HEK293 (cell line): ENCODE measurements around the gene PRRT3.

Experiments used
- CTCF ChIA-PET: fragments of 350-600 bp; formaldehyde crosslinking; extraction: SDS; loops from one replicate; lab custom pipeline; 2021; ENCODE audit warnings: antibody characterized with exemption; lab: Yijun Ruan, JAX
- POLR2A ChIA-PET: fragments of 300-600 bp; formaldehyde crosslinking; extraction: SDS; loops from one replicate; lab custom pipeline; 2020; ENCODE audit warnings: antibody characterized with exemption, inconsistent platforms; lab: Yijun Ruan, JAX
- H3K27ac ChIP-seq: fragments of 200-500 bp; sonication (Bioruptor generic); 2 replicates; pipeline ENCODE4 v1.5.1; 2014; ENCODE audit warnings: low read depth, low read length, control low read depth, inconsistent platforms; ENCODE audit errors: extremely low read depth
- H3K36me3 ChIP-seq, 2 experiments: fragments of 200-500 bp in 1 of 2; sonication (Bioruptor generic) in 1 of 2; 1 replicate in 1 of 2; 2 replicates in 1 of 2; pipeline ENCODE4 v1.5.1; 2014 to 2017; ENCODE audit warnings: inconsistent platforms in 2 of 2, low read length in 2 of 2; ENCODE audit not compliant: control insufficient read depth in 2 of 2, insufficient read depth in 1 of 2
- H3K4me1 ChIP-seq: fragments of 200-500 bp; sonication (Bioruptor generic); 2 replicates; pipeline ENCODE4 v1.5.1; 2014; ENCODE audit warnings: mild to moderate bottlenecking, low read length, inconsistent platforms; ENCODE audit not compliant: control insufficient read depth, insufficient read depth
- H3K4me3 ChIP-seq: 2 replicates; pipeline ENCODE4 v1.5.1; 2011; ENCODE audit warnings: low read depth, mild to moderate bottlenecking, control low read depth, low read length, moderate library complexity
- H3K9me3 ChIP-seq: fragments of 200-500 bp; sonication (Bioruptor generic); 2 replicates; pipeline ENCODE4 v1.5.1; 2014; ENCODE audit warnings: low read depth, low read length, inconsistent platforms; ENCODE audit not compliant: control insufficient read depth, insufficient read depth
- GLI4 ChIP-seq: fragments of 450-650 bp; formaldehyde crosslinking; IDR thresholded peaks from 2 replicates; pipeline ENCODE4 v1.5.1; 2016; ENCODE audit warnings: missing biosample characterization, missing genetic modification characterization
- KLF16 ChIP-seq: fragments of 450-650 bp; formaldehyde crosslinking; IDR thresholded peaks from 2 replicates; pipeline ENCODE4 v1.5.1; 2017; ENCODE audit warnings: missing biosample characterization, missing genetic modification characterization
- MEIS1 ChIP-seq: sonication (generic); formaldehyde crosslinking; IDR thresholded peaks from 2 replicates; pipeline ENCODE4 v1.8.1; 2022; ENCODE audit warnings: missing genetic modification reagents, mild to moderate bottlenecking, borderline replicate concordance
- RBAK ChIP-seq: fragments of 450-650 bp; formaldehyde crosslinking; IDR thresholded peaks from 2 replicates; pipeline ENCODE4 v1.5.1; 2016; ENCODE audit warnings: missing biosample characterization, missing genetic modification characterization
- SP3 ChIP-seq: fragments of 450-650 bp; formaldehyde crosslinking; IDR thresholded peaks from 2 replicates; pipeline ENCODE4 v1.5.1; 2016; ENCODE audit warnings: missing biosample characterization, missing genetic modification characterization
- TCF7L2 ChIP-seq: IDR thresholded peaks from 2 replicates; pipeline ENCODE4 v1.6.1; 2011; ENCODE audit warnings: low read depth, mild to moderate bottlenecking, inconsistent platforms, low read length, moderate library complexity, borderline replicate concordance
- ZBTB8A ChIP-seq: fragments of 450-650 bp; formaldehyde crosslinking; IDR thresholded peaks from 2 replicates; pipeline ENCODE4 v1.5.1; 2016; ENCODE audit warnings: missing biosample characterization, missing genetic modification characterization
- ZNF121 ChIP-seq: fragments of 450-650 bp; formaldehyde crosslinking; IDR thresholded peaks from 2 replicates; pipeline ENCODE4 v1.5.1; 2016; ENCODE audit warnings: missing biosample characterization, missing genetic modification characterization
- ZNF133 ChIP-seq: fragments of 450-650 bp; formaldehyde crosslinking; IDR thresholded peaks from 2 replicates; pipeline ENCODE4 v1.5.1; 2016; ENCODE audit warnings: missing biosample characterization, missing genetic modification characterization
- ZNF155 ChIP-seq: fragments of 450-650 bp; formaldehyde crosslinking; IDR thresholded peaks from 2 replicates; pipeline ENCODE4 v1.5.1; 2016; ENCODE audit warnings: missing biosample characterization, missing genetic modification characterization
- ZNF19 ChIP-seq: fragments of 450-650 bp; formaldehyde crosslinking; IDR thresholded peaks from 2 replicates; pipeline ENCODE4; 2016; ENCODE audit warnings: missing biosample characterization, missing genetic modification characterization, low read depth
- ZNF202 ChIP-seq: fragments of 450-650 bp; formaldehyde crosslinking; IDR thresholded peaks from 2 replicates; pipeline ENCODE4 v1.5.1; 2016; ENCODE audit warnings: missing biosample characterization, missing genetic modification characterization, borderline replicate concordance
- ZNF214 ChIP-seq: fragments of 450-650 bp; formaldehyde crosslinking; IDR thresholded peaks from 2 replicates; pipeline ENCODE4 v1.5.1; 2017; ENCODE audit warnings: missing biosample characterization, mild to moderate bottlenecking, missing genetic modification characterization, borderline replicate concordance
- ZNF23 ChIP-seq: fragments of 450-650 bp; formaldehyde crosslinking; IDR thresholded peaks from 2 replicates; pipeline ENCODE4 v1.5.1; 2016; ENCODE audit warnings: missing biosample characterization, missing genetic modification characterization, borderline replicate concordance
- ZNF24 ChIP-seq: fragments of 450-650 bp; formaldehyde crosslinking; IDR thresholded peaks from 2 replicates; pipeline ENCODE4 v1.5.1; 2016; ENCODE audit warnings: missing biosample characterization, missing genetic modification characterization
- ZNF292 ChIP-seq: fragments of 450-650 bp; formaldehyde crosslinking; IDR thresholded peaks from 2 replicates; pipeline ENCODE4 v1.5.1; 2016; ENCODE audit warnings: low read depth, missing biosample characterization, missing genetic modification characterization, borderline replicate concordance
- ZNF366 ChIP-seq: fragments of 450-650 bp; formaldehyde crosslinking; conservative IDR thresholded peaks from 2 replicates; pipeline ENCODE4 v1.5.1; 2016; ENCODE audit warnings: missing biosample characterization, missing genetic modification characterization
- ZNF404 ChIP-seq: fragments of 450-650 bp; formaldehyde crosslinking; IDR thresholded peaks from 2 replicates; pipeline ENCODE4 v1.5.1; 2017; ENCODE audit warnings: missing biosample characterization, missing genetic modification characterization
- ZNF530 ChIP-seq: fragments of 450-650 bp; formaldehyde crosslinking; IDR thresholded peaks from 2 replicates; pipeline ENCODE4 v1.5.1; 2016; ENCODE audit warnings: low read depth, missing biosample characterization, missing genetic modification characterization
- ZNF548 ChIP-seq: fragments of 450-650 bp; formaldehyde crosslinking; IDR thresholded peaks from 2 replicates; pipeline ENCODE4 v1.5.1; 2016; ENCODE audit warnings: missing biosample characterization, missing genetic modification characterization
- ZNF555 ChIP-seq: fragments of 450-650 bp; formaldehyde crosslinking; conservative IDR thresholded peaks from 2 replicates; pipeline ENCODE4 v1.5.1; 2017; ENCODE audit warnings: missing biosample characterization, mild to moderate bottlenecking, missing genetic modification characterization, inconsistent platforms
- ZNF629 ChIP-seq: fragments of 450-650 bp; formaldehyde crosslinking; IDR thresholded peaks from 2 replicates; pipeline ENCODE4 v1.5.1; 2017; ENCODE audit warnings: missing biosample characterization, missing genetic modification characterization
- ZNF76 ChIP-seq: fragments of 450-650 bp; formaldehyde crosslinking; IDR thresholded peaks from 2 replicates; pipeline ENCODE4; 2016; ENCODE audit warnings: low read depth, missing biosample characterization, missing genetic modification characterization, borderline replicate concordance
- ZNF768 ChIP-seq: fragments of 450-650 bp; formaldehyde crosslinking; IDR thresholded peaks from 2 replicates; pipeline ENCODE4 v1.5.1; 2018; ENCODE audit warnings: missing biosample characterization, mild to moderate bottlenecking, missing genetic modification characterization
- ZSCAN23 ChIP-seq: fragments of 450-650 bp; formaldehyde crosslinking; IDR thresholded peaks from 2 replicates; pipeline ENCODE4 v1.5.1; 2016; ENCODE audit warnings: missing biosample characterization, missing genetic modification characterization
- ZXDB ChIP-seq: fragments of 450-650 bp; formaldehyde crosslinking; IDR thresholded peaks from 2 replicates; pipeline ENCODE4 v1.5.1; 2016; ENCODE audit warnings: missing biosample characterization, missing genetic modification characterization
- TF ChIP-seq, protein P1 (sequence below): fragments of 450-650 bp; formaldehyde crosslinking; IDR thresholded peaks from 2 replicates; pipeline ENCODE4 v1.5.1; 2016; ENCODE audit warnings: missing biosample characterization, missing genetic modification characterization, borderline replicate concordance
- TF ChIP-seq, protein P2 (sequence below): fragments of 450-650 bp; formaldehyde crosslinking; IDR thresholded peaks from 2 replicates; pipeline ENCODE4 v1.5.1; 2016; ENCODE audit warnings: missing biosample characterization, missing genetic modification characterization
- TF ChIP-seq, protein P3 (sequence below): fragments of 450-650 bp; formaldehyde crosslinking; IDR thresholded peaks from 2 replicates; pipeline ENCODE4 v1.5.1; 2016; ENCODE audit warnings: missing biosample characterization, missing genetic modification characterization
- TF ChIP-seq, protein P4 (sequence below): fragments of 450-650 bp; formaldehyde crosslinking; IDR thresholded peaks from 2 replicates; pipeline ENCODE4 v1.5.1; 2016; ENCODE audit warnings: missing biosample characterization, missing genetic modification characterization
- TF ChIP-seq, protein P5 (sequence below): fragments of 450-650 bp; formaldehyde crosslinking; IDR thresholded peaks from 2 replicates; pipeline ENCODE4 v1.5.1; 2016; ENCODE audit warnings: missing biosample characterization, missing genetic modification characterization

PRRT3 gene

DNA sequence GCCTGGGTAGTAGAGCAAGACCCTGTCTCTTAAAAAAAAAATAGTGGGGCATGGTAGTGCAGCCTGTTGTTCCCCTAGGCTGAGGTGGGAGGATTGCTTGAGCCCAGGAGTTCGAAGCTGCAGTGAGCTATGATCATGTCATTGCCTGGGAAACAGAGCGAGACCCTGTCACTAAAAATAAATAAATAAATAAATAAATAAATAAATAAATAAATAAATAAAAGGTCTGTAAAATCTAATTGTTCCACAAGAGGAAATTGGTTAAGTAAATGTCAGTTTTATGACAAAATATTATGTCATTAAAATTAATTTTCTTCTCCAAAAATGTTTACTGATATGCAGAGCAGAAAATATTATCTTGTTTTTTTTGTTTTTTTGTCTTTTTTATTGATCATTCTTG is 13.2 kb downstream of the PRRT3 start:
- ChIA-PET CTCF (interaction anchor here (0.6 kb wide), 1 partner anchor 48 kb away, joined by 3 read pairs; no protein-coding TSS in a partner anchor), POLR2A (interaction anchor here (1.9 kb wide), 1 partner anchor 8 kb away, joined by 6 read pairs; no protein-coding TSS in a partner anchor)
- Histone ChIP-seq H3K4me3 (no peak overlapping the region), H3K36me3 (peaks cover 6 to 59% of the 10 kb centered on the region in 2 experiments; a peak in 2 of 3 replicates), H3K27ac (no peak overlapping the region), H3K4me1 (0 out of 2 replicates have a peak, but pooled peaks cover 2% of the 10 kb centered on the region), H3K9me3 (no peaks in the 10 kb centered on the region)
- TF ChIP-seq TCF7L2: no peak
- TF ChIP-seq, protein P1, sequence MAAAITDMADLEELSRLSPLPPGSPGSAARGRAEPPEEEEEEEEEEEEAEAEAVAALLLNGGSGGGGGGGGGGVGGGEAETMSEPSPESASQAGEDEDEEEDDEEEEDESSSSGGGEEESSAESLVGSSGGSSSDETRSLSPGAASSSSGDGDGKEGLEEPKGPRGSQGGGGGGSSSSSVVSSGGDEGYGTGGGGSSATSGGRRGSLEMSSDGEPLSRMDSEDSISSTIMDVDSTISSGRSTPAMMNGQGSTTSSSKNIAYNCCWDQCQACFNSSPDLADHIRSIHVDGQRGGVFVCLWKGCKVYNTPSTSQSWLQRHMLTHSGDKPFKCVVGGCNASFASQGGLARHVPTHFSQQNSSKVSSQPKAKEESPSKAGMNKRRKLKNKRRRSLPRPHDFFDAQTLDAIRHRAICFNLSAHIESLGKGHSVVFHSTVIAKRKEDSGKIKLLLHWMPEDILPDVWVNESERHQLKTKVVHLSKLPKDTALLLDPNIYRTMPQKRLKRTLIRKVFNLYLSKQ (tag by site-specific recombination): peak; percentile 77; the same call in 1 of the 2 replicates
- no peak for TF ChIP-seq ZNF548
- peak; percentile 89; the same call in 1 of the 2 replicates for TF ChIP-seq ZNF202 (tag by site-specific recombination)
- 0 out of 2 replicates have a peak, but pooled peaks have one; percentile 46 for TF ChIP-seq ZSCAN23
- peak; percentile 77 for TF ChIP-seq ZNF629
- TF ChIP-seq ZNF292 (tag by site-specific recombination): peak; percentile 89; the same call in 1 of the 2 replicates
- TF ChIP-seq ZNF530 (tag by site-specific recombination): peak; percentile 62; the same call in 1 of the 2 replicates
- no peak for TF ChIP-seq ZNF768 (tag by site-specific recombination)
- TF ChIP-seq ZBTB8A (tag by site-specific recombination): peak; percentile 90
- no peak for TF ChIP-seq GLI4 (tag by site-specific recombination)
- no peak for TF ChIP-seq ZNF133
- TF ChIP-seq, protein P2, sequence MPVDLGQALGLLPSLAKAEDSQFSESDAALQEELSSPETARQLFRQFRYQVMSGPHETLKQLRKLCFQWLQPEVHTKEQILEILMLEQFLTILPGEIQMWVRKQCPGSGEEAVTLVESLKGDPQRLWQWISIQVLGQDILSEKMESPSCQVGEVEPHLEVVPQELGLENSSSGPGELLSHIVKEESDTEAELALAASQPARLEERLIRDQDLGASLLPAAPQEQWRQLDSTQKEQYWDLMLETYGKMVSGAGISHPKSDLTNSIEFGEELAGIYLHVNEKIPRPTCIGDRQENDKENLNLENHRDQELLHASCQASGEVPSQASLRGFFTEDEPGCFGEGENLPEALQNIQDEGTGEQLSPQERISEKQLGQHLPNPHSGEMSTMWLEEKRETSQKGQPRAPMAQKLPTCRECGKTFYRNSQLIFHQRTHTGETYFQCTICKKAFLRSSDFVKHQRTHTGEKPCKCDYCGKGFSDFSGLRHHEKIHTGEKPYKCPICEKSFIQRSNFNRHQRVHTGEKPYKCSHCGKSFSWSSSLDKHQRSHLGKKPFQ (tag by site-specific recombination): peak; percentile 48; the same call in 1 of the 2 replicates
- TF ChIP-seq, protein P3, sequence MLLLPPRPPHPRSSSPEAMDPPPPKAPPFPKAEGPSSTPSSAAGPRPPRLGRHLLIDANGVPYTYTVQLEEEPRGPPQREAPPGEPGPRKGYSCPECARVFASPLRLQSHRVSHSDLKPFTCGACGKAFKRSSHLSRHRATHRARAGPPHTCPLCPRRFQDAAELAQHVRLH (tag by site-specific recombination): peak; percentile 65
- peak; percentile 80; the same call in 1 of the 2 replicates for TF ChIP-seq ZNF19 (tag by site-specific recombination)
- no peak for TF ChIP-seq ZNF76 (tag by site-specific recombination)
- TF ChIP-seq ZNF555 (tag by site-specific recombination): peak; percentile 99; the same call in 1 of the 2 replicates
- TF ChIP-seq ZXDB: peak; percentile 89
- TF ChIP-seq, protein P4, sequence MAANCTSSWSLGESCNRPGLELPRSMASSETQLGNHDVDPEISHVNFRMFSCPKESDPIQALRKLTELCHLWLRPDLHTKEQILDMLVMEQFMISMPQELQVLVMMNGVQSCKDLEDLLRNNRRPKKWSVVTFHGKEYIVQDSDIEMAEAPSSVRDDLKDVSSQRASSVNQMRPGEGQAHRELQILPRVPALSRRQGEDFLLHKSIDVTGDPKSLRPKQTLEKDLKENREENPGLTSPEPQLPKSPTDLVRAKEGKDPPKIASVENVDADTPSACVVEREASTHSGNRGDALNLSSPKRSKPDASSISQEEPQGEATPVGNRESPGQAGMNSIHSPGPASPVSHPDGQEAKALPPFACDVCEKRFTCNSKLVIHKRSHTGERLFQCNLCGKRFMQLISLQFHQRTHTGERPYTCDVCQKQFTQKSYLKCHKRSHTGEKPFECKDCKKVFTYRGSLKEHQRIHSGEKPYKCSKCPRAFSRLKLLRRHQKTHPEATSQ (tag by site-specific recombination): no peak
- TF ChIP-seq ZNF121 (tag by site-specific recombination): peak; percentile 63; the same call in 1 of the 2 replicates
- no peak for TF ChIP-seq ZNF23
- no peak for TF ChIP-seq MEIS1
- peak; percentile 33; the same call in 1 of the 2 replicates for TF ChIP-seq SP3 (tag by site-specific recombination)
- 0 out of 2 replicates have a peak, but pooled peaks have one; percentile 30 for TF ChIP-seq ZNF24 (tag by site-specific recombination)
- peak; percentile 30; the same call in 1 of the 2 replicates for TF ChIP-seq ZNF214
- TF ChIP-seq KLF16: no peak
- TF ChIP-seq ZNF366 (tag by site-specific recombination): peak; percentile 43
- TF ChIP-seq ZNF155 (tag by site-specific recombination): no peak
- TF ChIP-seq RBAK (tag by site-specific recombination): 0 out of 2 replicates have a peak, but pooled peaks have one; percentile 43
- TF ChIP-seq, protein P5, sequence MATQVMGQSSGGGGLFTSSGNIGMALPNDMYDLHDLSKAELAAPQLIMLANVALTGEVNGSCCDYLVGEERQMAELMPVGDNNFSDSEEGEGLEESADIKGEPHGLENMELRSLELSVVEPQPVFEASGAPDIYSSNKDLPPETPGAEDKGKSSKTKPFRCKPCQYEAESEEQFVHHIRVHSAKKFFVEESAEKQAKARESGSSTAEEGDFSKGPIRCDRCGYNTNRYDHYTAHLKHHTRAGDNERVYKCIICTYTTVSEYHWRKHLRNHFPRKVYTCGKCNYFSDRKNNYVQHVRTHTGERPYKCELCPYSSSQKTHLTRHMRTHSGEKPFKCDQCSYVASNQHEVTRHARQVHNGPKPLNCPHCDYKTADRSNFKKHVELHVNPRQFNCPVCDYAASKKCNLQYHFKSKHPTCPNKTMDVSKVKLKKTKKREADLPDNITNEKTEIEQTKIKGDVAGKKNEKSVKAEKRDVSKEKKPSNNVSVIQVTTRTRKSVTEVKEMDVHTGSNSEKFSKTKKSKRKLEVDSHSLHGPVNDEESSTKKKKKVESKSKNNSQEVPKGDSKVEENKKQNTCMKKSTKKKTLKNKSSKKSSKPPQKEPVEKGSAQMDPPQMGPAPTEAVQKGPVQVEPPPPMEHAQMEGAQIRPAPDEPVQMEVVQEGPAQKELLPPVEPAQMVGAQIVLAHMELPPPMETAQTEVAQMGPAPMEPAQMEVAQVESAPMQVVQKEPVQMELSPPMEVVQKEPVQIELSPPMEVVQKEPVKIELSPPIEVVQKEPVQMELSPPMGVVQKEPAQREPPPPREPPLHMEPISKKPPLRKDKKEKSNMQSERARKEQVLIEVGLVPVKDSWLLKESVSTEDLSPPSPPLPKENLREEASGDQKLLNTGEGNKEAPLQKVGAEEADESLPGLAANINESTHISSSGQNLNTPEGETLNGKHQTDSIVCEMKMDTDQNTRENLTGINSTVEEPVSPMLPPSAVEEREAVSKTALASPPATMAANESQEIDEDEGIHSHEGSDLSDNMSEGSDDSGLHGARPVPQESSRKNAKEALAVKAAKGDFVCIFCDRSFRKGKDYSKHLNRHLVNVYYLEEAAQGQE (tag by site-specific recombination): peak; percentile 87
- TF ChIP-seq ZNF404 (tag by site-specific recombination): peak; percentile 98
